Measurements from ENCODE around the gene FTCD.

The FTCD gene

GRCh38 chr21:46158666-46159300 lies 3.4 kb upstream of the FTCD start:
- no peak overlapping the region for H3K4me3 ChIP-seq
- peak; percentile 55 for DNase-seq (ENCODE audit: low spot score)
- TF ChIP-seq, protein P1, sequence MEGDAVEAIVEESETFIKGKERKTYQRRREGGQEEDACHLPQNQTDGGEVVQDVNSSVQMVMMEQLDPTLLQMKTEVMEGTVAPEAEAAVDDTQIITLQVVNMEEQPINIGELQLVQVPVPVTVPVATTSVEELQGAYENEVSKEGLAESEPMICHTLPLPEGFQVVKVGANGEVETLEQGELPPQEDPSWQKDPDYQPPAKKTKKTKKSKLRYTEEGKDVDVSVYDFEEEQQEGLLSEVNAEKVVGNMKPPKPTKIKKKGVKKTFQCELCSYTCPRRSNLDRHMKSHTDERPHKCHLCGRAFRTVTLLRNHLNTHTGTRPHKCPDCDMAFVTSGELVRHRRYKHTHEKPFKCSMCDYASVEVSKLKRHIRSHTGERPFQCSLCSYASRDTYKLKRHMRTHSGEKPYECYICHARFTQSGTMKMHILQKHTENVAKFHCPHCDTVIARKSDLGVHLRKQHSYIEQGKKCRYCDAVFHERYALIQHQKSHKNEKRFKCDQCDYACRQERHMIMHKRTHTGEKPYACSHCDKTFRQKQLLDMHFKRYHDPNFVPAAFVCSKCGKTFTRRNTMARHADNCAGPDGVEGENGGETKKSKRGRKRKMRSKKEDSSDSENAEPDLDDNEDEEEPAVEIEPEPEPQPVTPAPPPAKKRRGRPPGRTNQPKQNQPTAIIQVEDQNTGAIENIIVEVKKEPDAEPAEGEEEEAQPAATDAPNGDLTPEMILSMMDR (IDR thresholded peaks at IDR 0.05), result no peak
- H3K27ac ChIP-seq, result no peak overlapping the region

GRCh38 chr21:46157987-46158451 lies 2.6 kb upstream of the FTCD start:
- no peak overlapping the region for H3K27ac ChIP-seq
- no peak overlapping the region for H3K4me3 ChIP-seq
- peak; percentile 68 for DNase-seq (ENCODE audit: low spot score)
- TF ChIP-seq, protein P1 (IDR thresholded peaks at IDR 0.05), result no peak

GRCh38 chr21:46157396-46157986 lies 2.1 kb upstream of the FTCD start:
- DNase-seq (ENCODE audit: low spot score), result peak; percentile 64
- no peak overlapping the region for H3K4me3 ChIP-seq
- TF ChIP-seq, protein P1 (IDR thresholded peaks at IDR 0.05), result no peak
- no peak overlapping the region for H3K27ac ChIP-seq

DNA sequence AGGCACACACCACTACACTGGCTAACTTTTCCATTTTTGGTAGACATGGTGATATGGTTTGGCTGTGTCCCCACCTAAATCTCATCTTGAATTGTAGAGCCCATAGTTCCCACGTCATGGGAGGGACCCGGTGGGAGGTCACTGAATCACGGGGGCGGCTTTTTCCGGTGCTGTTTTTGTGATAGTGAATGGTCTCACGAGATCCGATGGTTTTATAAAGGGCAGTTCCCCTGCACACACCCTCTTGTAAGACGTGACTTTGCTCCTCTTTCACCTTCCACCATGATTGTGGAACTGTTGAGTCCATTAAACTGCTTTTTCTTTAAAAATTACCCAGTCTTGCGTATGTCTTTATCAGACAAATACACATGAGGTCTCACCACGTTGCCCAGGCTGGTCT lies 1.3 kb upstream of the FTCD start:
- no peak for DNase-seq (ENCODE audit: low spot score)
- TF ChIP-seq, protein P1 (IDR thresholded peaks at IDR 0.05), result no peak
- Histone ChIP-seq H3K4me3 (no peak overlapping the region), H3K27ac (no peak overlapping the region)

DNA sequence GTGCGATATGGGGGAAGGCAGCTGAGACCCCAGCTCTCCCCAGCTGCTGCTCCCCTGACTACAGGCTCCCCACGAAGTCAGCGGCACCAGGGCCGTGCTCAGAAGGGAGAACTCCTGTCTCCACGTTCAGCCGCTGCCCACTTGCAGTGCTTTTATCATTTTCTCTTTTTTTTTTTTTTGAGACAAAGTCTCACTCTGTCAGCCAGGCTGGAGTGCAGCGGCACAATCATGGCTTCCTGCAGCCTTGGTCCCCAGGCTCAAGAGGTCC lies 933 bp upstream of the FTCD start:
- no peak overlapping the region for H3K4me3 ChIP-seq
- no peak overlapping the region for H3K27ac ChIP-seq
- DNase-seq (ENCODE audit: low spot score), result no peak
- TF ChIP-seq, protein P1 (IDR thresholded peaks at IDR 0.05), result no peak

DNA sequence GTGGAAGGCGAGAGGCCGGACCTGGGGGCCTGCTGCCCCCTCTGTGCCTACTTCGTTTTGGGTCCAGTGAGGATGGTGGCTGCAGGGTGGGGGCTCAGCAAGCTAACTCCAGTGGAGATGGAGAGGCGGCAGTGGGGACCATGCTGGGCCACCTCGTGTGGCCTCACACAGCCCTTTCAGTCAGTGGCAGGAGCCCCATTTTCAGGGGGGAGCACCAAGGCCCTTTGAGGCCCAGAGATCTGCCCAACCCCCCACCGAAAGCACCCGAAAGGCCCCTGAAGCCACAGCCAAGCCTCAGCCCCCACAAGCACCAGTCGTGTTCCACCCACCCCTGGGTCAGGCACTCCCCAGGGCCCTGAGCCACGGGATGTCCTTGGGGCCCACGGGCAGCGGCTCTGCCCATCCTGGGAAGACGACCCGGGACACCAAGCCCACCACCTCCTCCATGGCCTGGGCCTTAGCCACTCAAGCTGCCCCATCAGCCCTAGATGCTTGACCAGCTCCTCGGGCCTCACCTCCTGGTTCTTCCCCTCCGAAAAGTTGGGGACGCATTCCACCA lies 345 bp downstream of the FTCD start:
- Histone ChIP-seq H3K4me3 (no peak overlapping the region), H3K27ac (no peak overlapping the region)
- DNase-seq (ENCODE audit: low spot score), result peak; percentile 59
- TF ChIP-seq, protein P1 (IDR thresholded peaks at IDR 0.05), result no peak

All from coronary artery (tissue), 2 donors.